GM12864 (cell line): ENCODE measurements around the gene POLR1A.

Experiments used
- DNase-seq: peaks from one replicate; pipeline ENCODE4 v3.0.0-alpha.2; 2011; ENCODE audit warnings: low read depth
- H3K4me3 ChIP-seq: 2 replicates; pipeline ENCODE4 v1.5.1; 2011; ENCODE audit warnings: mild to moderate bottlenecking, low read depth, low read length, control low read depth
- CTCF ChIP-seq: IDR thresholded peaks from 2 replicates; pipeline ENCODE4 v1.5.1; 2011; ENCODE audit warnings: low read depth, mild to moderate bottlenecking, moderate library complexity, low read length, control low read depth, inconsistent platforms; ENCODE audit errors: missing control alignments

Gene POLR1A

GRCh38 chr2:86069783-86070339 is 35.8 kb downstream of the POLR1A start:
- no peak overlapping the region for H3K4me3 ChIP-seq
- TF ChIP-seq CTCF: no peak

GRCh38 chr2:86069091-86069685 is 36.5 kb downstream of the POLR1A start:
- no peak for TF ChIP-seq CTCF
- no peak overlapping the region for H3K4me3 ChIP-seq
- no peak for DNase-seq

More at GRCh38 chr2:86069783-86070339, 35.8 kb downstream of the POLR1A start:
- no peak for DNase-seq

GRCh38 chr2:86068648-86069047 is 37.0 kb downstream of the POLR1A start:
- no peak for DNase-seq
- TF ChIP-seq CTCF: no peak
- no peak overlapping the region for H3K4me3 ChIP-seq

GRCh38 chr2:86068136-86068588 is 37.5 kb downstream of the POLR1A start:
- no peak for DNase-seq
- H3K4me3 ChIP-seq: no peak overlapping the region
- no peak for TF ChIP-seq CTCF

GRCh38 chr2:86066915-86067314 is 38.8 kb downstream of the POLR1A start:
- no peak overlapping the region for H3K4me3 ChIP-seq
- DNase-seq: no peak
- TF ChIP-seq CTCF: no peak

- H3K4me3 ChIP-seq: no peak overlapping the region
- TF ChIP-seq CTCF: no peak
- DNase-seq: no peak
These were observed 39.6 kb downstream of the POLR1A start for GRCh38 chr2:86066007-86066578.

GRCh38 chr2:86065512-86065911 is 40.2 kb downstream of the POLR1A start:
- H3K4me3 ChIP-seq: no peak overlapping the region
- TF ChIP-seq CTCF: no peak
- no peak for DNase-seq
